GM19452 (cell line): ENCODE measurements around the gene G2E3.
"Not testable (repeated sequence)": the region's sequence is repeated elsewhere in the genome, so short reads cannot be mapped to it uniquely, and the experiment has no call there.

Experiments used
- ATAC-seq: cut with Tn5 transposase; IDR thresholded peaks from one replicate; pipeline ENCODE4 v1.9.1; 2021; ENCODE audit not compliant: unreplicated experiment

Gene G2E3

GRCh38 chr14:30558362-30558674, 640 bp upstream of the G2E3 start:
- ATAC-seq, result no peak

- ATAC-seq, result no peak
These were observed 707 bp downstream of the G2E3 start for GRCh38 chr14:30559638-30560091.

- no peak for ATAC-seq
These were observed 1.6 kb downstream of the G2E3 start for GRCh38 chr14:30560581-30560980.

- ATAC-seq, result no peak
These were observed 5.4 kb downstream of the G2E3 start for GRCh38 chr14:30564235-30564867.

- ATAC-seq, result no peak
These were observed 5.9 kb downstream of the G2E3 start for GRCh38 chr14:30564868-30565248.

GRCh38 chr14:30569216-30569902, 10.4 kb downstream of the G2E3 start:
- no peak for ATAC-seq

GRCh38 chr14:30569903-30570226, 10.9 kb downstream of the G2E3 start:
- ATAC-seq, result no peak

GRCh38 chr14:30572237-30572636, 13.3 kb downstream of the G2E3 start:
- no peak for ATAC-seq

GRCh38 chr14:30572771-30573170, 13.8 kb downstream of the G2E3 start:
- ATAC-seq, result no peak

- ATAC-seq, result no peak
These were observed 14.4 kb downstream of the G2E3 start for GRCh38 chr14:30573226-30573814.

- ATAC-seq, result no peak
These were observed 15.0 kb downstream of the G2E3 start for GRCh38 chr14:30573966-30574365.

GRCh38 chr14:30574777-30575176, 15.8 kb downstream of the G2E3 start:
- not testable (repeated sequence) for ATAC-seq

- ATAC-seq, result not testable (repeated sequence)
These were observed 17.4 kb downstream of the G2E3 start for GRCh38 chr14:30576333-30576732.

- ATAC-seq, result no peak
These were observed 21.8 kb downstream of the G2E3 start for GRCh38 chr14:30580616-30581282.

GRCh38 chr14:30581283-30581625, 22.3 kb downstream of the G2E3 start:
- no peak for ATAC-seq

GRCh38 chr14:30582376-30582775, 23.4 kb downstream of the G2E3 start:
- no peak for ATAC-seq

- no peak for ATAC-seq
These were observed 25.2 kb downstream of the G2E3 start for GRCh38 chr14:30584058-30584630.

- no peak for ATAC-seq
These were observed 26.2 kb downstream of the G2E3 start for GRCh38 chr14:30585204-30585603.

GRCh38 chr14:30587141-30587540, 28.2 kb downstream of the G2E3 start:
- ATAC-seq, result no peak

- ATAC-seq, result no peak
These were observed 29.9 kb downstream of the G2E3 start for GRCh38 chr14:30588873-30589272.

GRCh38 chr14:30596935-30597334, 38.0 kb downstream of the G2E3 start:
- no peak for ATAC-seq

- no peak for ATAC-seq
These were observed 38.5 kb downstream of the G2E3 start for GRCh38 chr14:30597504-30597903.
